Measurements from ENCODE around the gene CNOT6L. TPM values are rescaled to one million over a fixed set of nuclear protein-coding genes. Genes with fewer than 3 reads are reported as not detected.

CNOT6L gene
- total and polyA plus RNA-seq, 2 of the 13 experiments (the other 11 are each of a cell fraction or from before 2014, with no cell fraction given): 7.9 to 13.5 TPM

- TF ChIP-seq ZBTB33 (CRISPR knock-in tag; IDR thresholded peaks at IDR 0.05) (0 out of 2 replicates have a peak, but pooled peaks have one; percentile 11), KDM2A (CRISPR knock-in tag; IDR thresholded peaks at IDR 0.05; ENCODE audit: borderline replicate concordance, low read depth) (peak; percentile 89), ZNF260 (CRISPR knock-in tag; IDR thresholded peaks at IDR 0.05; ENCODE audit: borderline replicate concordance, low read depth) (no peak), ATAD3A (CRISPR knock-in tag; IDR thresholded peaks at IDR 0.05) (no peak), AHR (CRISPR knock-in tag; IDR thresholded peaks at IDR 0.05) (no peak), DPF2 (CRISPR knock-in tag; IDR thresholded peaks at IDR 0.05; ENCODE audit: borderline replicate concordance, low read depth) (no peak), ZNF850 (CRISPR knock-in tag; conservative IDR thresholded peaks at IDR 0.05) (no peak), NR2C2 (CRISPR knock-in tag; IDR thresholded peaks at IDR 0.05; ENCODE audit: borderline replicate concordance) (peak; percentile 87), POLR2A (IDR thresholded peaks at IDR 0.05; ENCODE audit: insufficient read depth in 1 of 2, low read depth in 2 of 2, low read length in 2 of 2) (peak; percentile 85 to 96; a peak in 3 of 4 replicates), ZNF362 (CRISPR knock-in tag; IDR thresholded peaks at IDR 0.05; ENCODE audit: borderline replicate concordance) (peak; percentile 42; the same call in 1 of the 2 replicates), PRDM4 (CRISPR knock-in tag; IDR thresholded peaks at IDR 0.05; ENCODE audit: borderline replicate concordance) (no peak), ZNF605 (CRISPR knock-in tag; IDR thresholded peaks at IDR 0.05) (peak; percentile 81; the same call in 1 of the 2 replicates), SKIL (CRISPR knock-in tag; IDR thresholded peaks at IDR 0.05; ENCODE audit: borderline replicate concordance) (no peak), CENPBD1 (CRISPR knock-in tag; IDR thresholded peaks at IDR 0.05; ENCODE audit: borderline replicate concordance, low read depth) (no peak; the same call in 1 of the 2 replicates), ONECUT2 (CRISPR knock-in tag; IDR thresholded peaks at IDR 0.05) (0 out of 2 replicates have a peak, but pooled peaks have one; percentile 55), CERS6 (CRISPR knock-in tag; IDR thresholded peaks at IDR 0.05) (no peak)
Observed at GRCh38 chr4:77862478-77863216, 43.5 kb upstream of the CNOT6L start, which contains the start of gene MRPL1 (continued).
